Loucy (cell line): ENCODE data around the gene PKD2L1.

Experiments
- CTCF ChIP-seq: fragments of 200-600 bp; sonication (generic); conservative IDR thresholded peaks from 2 replicates; pipeline ENCODE4 v1.5.1; 2014; ENCODE audit warnings: mild to moderate bottlenecking, antibody characterized with exemption, low read length
- EZH2phosphoT487 ChIP-seq: fragments of 200-600 bp; IDR thresholded peaks from 2 replicates; pipeline ENCODE4 v1.6.1; 2018; ENCODE audit warnings: antibody characterized with exemption, mild to moderate bottlenecking, moderate library complexity, borderline replicate concordance

- TF ChIP-seq CTCF (no peak), EZH2phosphoT487 (no peak)
Measured at GRCh38 chr10:100346765-100347567, 16.9 kb upstream of the PKD2L1 start, which contains the start of gene SCD.
